Fibroblast of villous mesenchyme (primary cell): Measurements from ENCODE around the gene CCDC57. TPM values are rescaled to one million over a fixed set of nuclear protein-coding genes. Genes with fewer than 3 reads are reported as not detected.

ENCODE experiments used
- DNase-seq: peaks from one replicate; pipeline ENCODE4 v3.0.0-alpha.2; 2010; ENCODE audit warnings: low read depth
- H3K4me3 ChIP-seq: 2 replicates; pipeline ENCODE4 v1.5.1; 2011; ENCODE audit warnings: low read depth, mild to moderate bottlenecking, low read length
- total RNA-seq: library from RNA; depleted of rRNA; stranded (reverse); fragments of >200 nt; gene quantifications from 2 replicates; pipeline ENCODE4 v1.2.3, GENCODE V29; 2012
- TF ChIP-seq, protein P1 (sequence below): IDR thresholded peaks from 2 replicates; pipeline ENCODE4 v1.5.1; 2012; ENCODE audit warnings: low read depth, mild to moderate bottlenecking, low read length; ENCODE audit not compliant: insufficient read depth

CCDC57 gene
- total RNA-seq, 1 donor: 19.9 TPM

GRCh38 chr17:82173351-82174041, 39.1 kb downstream of the CCDC57 start:
- TF ChIP-seq, protein P1, sequence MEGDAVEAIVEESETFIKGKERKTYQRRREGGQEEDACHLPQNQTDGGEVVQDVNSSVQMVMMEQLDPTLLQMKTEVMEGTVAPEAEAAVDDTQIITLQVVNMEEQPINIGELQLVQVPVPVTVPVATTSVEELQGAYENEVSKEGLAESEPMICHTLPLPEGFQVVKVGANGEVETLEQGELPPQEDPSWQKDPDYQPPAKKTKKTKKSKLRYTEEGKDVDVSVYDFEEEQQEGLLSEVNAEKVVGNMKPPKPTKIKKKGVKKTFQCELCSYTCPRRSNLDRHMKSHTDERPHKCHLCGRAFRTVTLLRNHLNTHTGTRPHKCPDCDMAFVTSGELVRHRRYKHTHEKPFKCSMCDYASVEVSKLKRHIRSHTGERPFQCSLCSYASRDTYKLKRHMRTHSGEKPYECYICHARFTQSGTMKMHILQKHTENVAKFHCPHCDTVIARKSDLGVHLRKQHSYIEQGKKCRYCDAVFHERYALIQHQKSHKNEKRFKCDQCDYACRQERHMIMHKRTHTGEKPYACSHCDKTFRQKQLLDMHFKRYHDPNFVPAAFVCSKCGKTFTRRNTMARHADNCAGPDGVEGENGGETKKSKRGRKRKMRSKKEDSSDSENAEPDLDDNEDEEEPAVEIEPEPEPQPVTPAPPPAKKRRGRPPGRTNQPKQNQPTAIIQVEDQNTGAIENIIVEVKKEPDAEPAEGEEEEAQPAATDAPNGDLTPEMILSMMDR: no peak

GRCh38 chr17:82172486-82173160, 40.0 kb downstream of the CCDC57 start:
- TF ChIP-seq, protein P1: no peak
- DNase-seq: no peak
- H3K4me3 ChIP-seq: no peak overlapping the region

More at GRCh38 chr17:82173351-82174041, 39.1 kb downstream of the CCDC57 start:
- H3K4me3 ChIP-seq: no peak overlapping the region
- no peak for DNase-seq

- TF ChIP-seq, protein P1: no peak
- DNase-seq: no peak
- H3K4me3 ChIP-seq: no peak overlapping the region
Measured at GRCh38 chr17:82171750-82172375, 40.8 kb downstream of the CCDC57 start.

DNA sequence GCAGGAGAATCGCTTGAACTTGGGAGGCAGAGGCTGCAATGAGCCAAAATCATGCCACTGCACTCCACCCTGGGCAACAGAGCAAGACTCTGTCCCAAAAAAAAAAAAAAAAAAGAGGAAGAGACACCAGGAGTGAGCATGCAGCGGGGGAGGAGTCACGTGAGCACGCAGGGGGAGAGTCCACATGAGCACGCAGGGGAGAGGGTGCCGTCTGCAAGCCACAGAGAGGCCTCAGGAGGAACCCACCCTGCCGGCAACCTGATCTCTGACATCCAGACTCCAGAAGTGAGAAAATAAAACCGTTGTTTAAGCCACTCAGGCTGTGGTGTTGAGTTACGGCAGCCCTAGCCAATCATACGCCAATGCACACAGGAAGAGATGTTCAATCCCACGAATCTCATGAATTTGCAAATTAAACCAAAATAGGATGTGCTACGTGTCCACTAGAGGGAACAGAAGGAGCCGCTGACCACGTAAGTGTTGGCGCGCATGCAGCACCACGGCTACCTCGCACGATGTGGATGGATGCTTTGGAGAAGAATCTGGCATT, 42.2 kb downstream of the CCDC57 start:
- no peak overlapping the region for H3K4me3 ChIP-seq
- no peak for DNase-seq
- TF ChIP-seq, protein P1: no peak

DNA sequence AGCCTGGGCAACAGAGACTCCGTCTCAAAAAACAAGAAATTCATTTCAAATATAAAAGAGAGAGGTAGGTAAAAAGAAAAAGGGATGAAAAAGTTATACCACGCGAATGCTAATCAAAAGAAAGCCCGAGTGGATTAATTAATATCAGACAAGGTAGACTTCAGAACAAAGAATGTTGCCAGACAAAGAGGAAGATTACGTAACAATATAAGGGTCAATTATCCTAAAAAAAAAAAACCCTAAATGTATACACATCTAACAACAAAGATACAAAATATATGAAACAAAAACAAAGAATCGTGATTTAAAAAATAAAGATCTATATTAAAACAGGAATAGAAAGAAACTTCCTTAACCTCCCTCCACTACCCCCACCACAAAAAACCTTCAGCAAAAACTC, 44.1 kb downstream of the CCDC57 start:
- DNase-seq: no peak
- TF ChIP-seq, protein P1: no peak
- no peak overlapping the region for H3K4me3 ChIP-seq

- TF ChIP-seq, protein P1: no peak
- DNase-seq: no peak
- H3K4me3 ChIP-seq: no peak overlapping the region
Measured at GRCh38 chr17:82167028-82167427, 45.6 kb downstream of the CCDC57 start.
